Measurements from ENCODE around the gene INTS13. TPM values are rescaled to one million over a fixed set of nuclear protein-coding genes. Genes with fewer than 3 reads are reported as not detected.
"Not testable (repeated sequence)": the region's sequence is repeated elsewhere in the genome, so short reads cannot be mapped to it uniquely, and the experiment has no call there.

INTS13 gene
- total and polyA plus RNA-seq, 2 donors (not counting 3 experiments of a cell fraction or from before 2014, with no cell fraction given), result 8.7 to 35.9 TPM

GRCh38 chr12:26906024-26906423 is 31.8 kb downstream of the INTS13 start:
- ChIA-PET POLR2A (no interaction called here), CTCF (no interaction called here)
- H3K4me2 ChIP-seq (ENCODE audit: insufficient read depth, low read length), result no peak overlapping the region
- no peak for FAIRE-seq
- no peaks in the 10 kb centered on the region for H4K20me1 ChIP-seq (replicated peaks; ENCODE audit: control insufficient read depth, extremely low read depth, insufficient read depth, low read length)
- intact Hi-C loops (cut with micrococcal nuclease), result no loop called here
- H3K9ac ChIP-seq (replicated peaks; ENCODE audit: extremely low read depth, insufficient read depth, low read length), result no peak overlapping the region
- no peaks in the 10 kb centered on the region for H3K4me1 ChIP-seq (ENCODE audit: control insufficient read depth, extremely low read depth, insufficient read depth, low read length)
- H3K27ac ChIP-seq (ENCODE audit: insufficient read depth, low read depth, low read length), result no peak overlapping the region
- H3K27me3 ChIP-seq (ENCODE audit: control insufficient read depth in 2 of 2, insufficient read depth in 2 of 2, low read length in 2 of 2), result no peaks in the 10 kb centered on the region
- no peak overlapping the region for H2AFZ ChIP-seq (ENCODE audit: low read depth, low read length)
- dilution Hi-C loops (cut with MboI; ENCODE audit: extremely low pct_ligation_motif_present, low sequenced_read_pairs), result no loop called here
- no peaks in the 10 kb centered on the region for H3K9me1 ChIP-seq (replicated peaks; ENCODE audit: control insufficient read depth, extremely low read depth, insufficient read depth, low read length)
- H3K79me2 ChIP-seq (ENCODE audit: control insufficient read depth, insufficient read depth, low read length), result no peaks in the 10 kb centered on the region
- H3K9me3 ChIP-seq (replicated peaks; ENCODE audit: control insufficient read depth, insufficient read depth, low read length), result no peaks in the 10 kb centered on the region
- H3K4me3 ChIP-seq (replicated peaks in 1 of 3; ENCODE audit: insufficient read depth in 1 of 3, low read depth in 1 of 3, low read length in 3 of 3), result no peak overlapping the region
- no TSS peak for BruUV-seq (replicated peaks)
- TF ChIP-seq MYC (IDR thresholded peaks at IDR 0.05; ENCODE audit: low read depth, low read length) (no peak), CTCF (IDR thresholded peaks at IDR 0.05; ENCODE audit: extremely low read depth in 1 of 2, insufficient read depth in 1 of 2, low read depth in 1 of 2, low read length in 2 of 2) (no peak), FOS (IDR thresholded peaks at IDR 0.05; ENCODE audit: borderline replicate concordance, insufficient read depth, low read length) (no peak), JUN (IDR thresholded peaks at IDR 0.05; ENCODE audit: borderline replicate concordance, insufficient read depth, insufficient read length, low read depth) (no peak), EZH2 (IDR thresholded peaks at IDR 0.05; ENCODE audit: borderline replicate concordance, low read depth, low read length, severe bottlenecking) (no peak), POLR2AphosphoS5 (IDR thresholded peaks at IDR 0.05; ENCODE audit: insufficient read depth, low read depth, low read length) (no peak), GATA2 (IDR thresholded peaks at IDR 0.05; ENCODE audit: insufficient read depth, insufficient read length, low read depth, low read length) (no peak), POLR2A (IDR thresholded peaks at IDR 0.05; ENCODE audit: low read depth, low read length) (no peak), MAX (IDR thresholded peaks at IDR 0.05; ENCODE audit: insufficient read depth, insufficient read length) (no peak)
- no peak for DNase-seq (ENCODE audit: low read depth, low spot score)
- peaks cover 2 to 3% of the 10 kb centered on the region in 2 experiments for H3K36me3 ChIP-seq (ENCODE audit: control insufficient read depth in 2 of 2, extremely low read depth in 1 of 2, insufficient read depth in 2 of 2, low read length in 2 of 2)

- H3K9ac ChIP-seq (replicated peaks; ENCODE audit: extremely low read depth, insufficient read depth, low read length); H3K27me3 ChIP-seq (ENCODE audit: control insufficient read depth in 2 of 2, insufficient read depth in 2 of 2, low read length in 2 of 2); FAIRE-seq; intact Hi-C loops (cut with micrococcal nuclease); BruUV-seq (replicated peaks); H3K79me2 ChIP-seq (ENCODE audit: control insufficient read depth, insufficient read depth, low read length); H3K36me3 ChIP-seq (ENCODE audit: control insufficient read depth in 2 of 2, extremely low read depth in 1 of 2, insufficient read depth in 2 of 2, low read length in 2 of 2); H3K4me1 ChIP-seq (ENCODE audit: control insufficient read depth, extremely low read depth, insufficient read depth, low read length); H3K9me1 ChIP-seq (replicated peaks; ENCODE audit: control insufficient read depth, extremely low read depth, insufficient read depth, low read length); H4K20me1 ChIP-seq (replicated peaks; ENCODE audit: control insufficient read depth, extremely low read depth, insufficient read depth, low read length); H3K9me3 ChIP-seq (replicated peaks; ENCODE audit: control insufficient read depth, insufficient read depth, low read length); POLR2A ChIA-PET; CTCF ChIA-PET; DNase-seq (ENCODE audit: low read depth, low spot score); H3K27ac ChIP-seq (ENCODE audit: insufficient read depth, low read depth, low read length); H3K4me2 ChIP-seq (ENCODE audit: insufficient read depth, low read length); dilution Hi-C loops (cut with MboI; ENCODE audit: extremely low pct_ligation_motif_present, low sequenced_read_pairs); H2AFZ ChIP-seq (ENCODE audit: low read depth, low read length); H3K4me3 ChIP-seq (replicated peaks in 1 of 3; ENCODE audit: insufficient read depth in 1 of 3, low read depth in 1 of 3, low read length in 3 of 3): not testable (repeated sequence)
These were observed 34.4 kb downstream of the INTS13 start for GRCh38 chr12:26903396-26903795.

Measured in endothelial cell of umbilical vein (primary cell).